ENCODE results near the gene CNTNAP2.

DNA sequence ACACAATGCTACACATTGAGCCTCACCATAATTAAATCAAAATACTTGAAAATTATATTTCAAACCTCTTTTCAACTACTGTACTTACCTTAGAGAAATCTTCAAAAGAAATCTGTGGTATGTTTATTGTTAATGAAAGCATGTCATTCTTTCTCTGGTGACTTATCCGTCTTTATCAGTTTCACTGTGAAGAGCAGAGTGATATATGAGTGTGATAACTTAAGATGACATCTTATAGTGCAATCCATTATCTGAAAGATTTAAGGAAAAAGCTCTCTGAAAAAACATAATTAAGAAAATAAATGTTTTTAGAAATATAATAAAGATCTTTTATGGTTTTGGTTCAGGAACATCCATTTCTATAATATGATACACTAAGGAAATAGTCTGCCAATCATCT is 1562.3 kb downstream of the CNTNAP2 start:
- TF ChIP-seq, protein P1, sequence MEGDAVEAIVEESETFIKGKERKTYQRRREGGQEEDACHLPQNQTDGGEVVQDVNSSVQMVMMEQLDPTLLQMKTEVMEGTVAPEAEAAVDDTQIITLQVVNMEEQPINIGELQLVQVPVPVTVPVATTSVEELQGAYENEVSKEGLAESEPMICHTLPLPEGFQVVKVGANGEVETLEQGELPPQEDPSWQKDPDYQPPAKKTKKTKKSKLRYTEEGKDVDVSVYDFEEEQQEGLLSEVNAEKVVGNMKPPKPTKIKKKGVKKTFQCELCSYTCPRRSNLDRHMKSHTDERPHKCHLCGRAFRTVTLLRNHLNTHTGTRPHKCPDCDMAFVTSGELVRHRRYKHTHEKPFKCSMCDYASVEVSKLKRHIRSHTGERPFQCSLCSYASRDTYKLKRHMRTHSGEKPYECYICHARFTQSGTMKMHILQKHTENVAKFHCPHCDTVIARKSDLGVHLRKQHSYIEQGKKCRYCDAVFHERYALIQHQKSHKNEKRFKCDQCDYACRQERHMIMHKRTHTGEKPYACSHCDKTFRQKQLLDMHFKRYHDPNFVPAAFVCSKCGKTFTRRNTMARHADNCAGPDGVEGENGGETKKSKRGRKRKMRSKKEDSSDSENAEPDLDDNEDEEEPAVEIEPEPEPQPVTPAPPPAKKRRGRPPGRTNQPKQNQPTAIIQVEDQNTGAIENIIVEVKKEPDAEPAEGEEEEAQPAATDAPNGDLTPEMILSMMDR (conservative IDR thresholded peaks at IDR 0.05 in 1 of 2, IDR thresholded peaks at IDR 0.05 in 1 of 2; ENCODE audit: low read depth in 1 of 2, low read length in 2 of 2) = no peak
- no peak for TF ChIP-seq EZH2 (IDR thresholded peaks at IDR 0.05; ENCODE audit: low read length, missing control alignments)

All from fibroblast of lung (primary cell).